Activated naive CD8-positive, alpha-beta T cell treated with anti-CD3 and anti-CD28 coated beads, Interleukin-2, amount 50 U/mL, for 16 hours (primary cell): ENCODE results near the gene TRIO.

ENCODE experiments used
- DNase-seq: peaks from one replicate; pipeline ENCODE4 v3.0.0-alpha.2; 2020; ENCODE audit warnings: low read depth, low spot score

TRIO gene

GRCh38 chr5:14208071-14209021 is 65.2 kb downstream of the TRIO start:
- DNase-seq = no peak

- no peak for DNase-seq
Measured at GRCh38 chr5:14209222-14209822, 66.2 kb downstream of the TRIO start.

GRCh38 chr5:14209836-14210235 is 66.7 kb downstream of the TRIO start:
- DNase-seq = no peak

- DNase-seq = no peak
Measured at GRCh38 chr5:14210729-14211128, 67.6 kb downstream of the TRIO start.

GRCh38 chr5:14211818-14212803 is 69.0 kb downstream of the TRIO start:
- no peak for DNase-seq

- no peak for DNase-seq
Measured at GRCh38 chr5:14212838-14213237, 69.7 kb downstream of the TRIO start.

GRCh38 chr5:14213253-14213652 is 70.1 kb downstream of the TRIO start:
- DNase-seq = no peak

- no peak for DNase-seq
Measured at GRCh38 chr5:14213813-14214585, 70.9 kb downstream of the TRIO start.

GRCh38 chr5:14215901-14216300 is 72.8 kb downstream of the TRIO start:
- DNase-seq = no peak

- no peak for DNase-seq
Measured at GRCh38 chr5:14216372-14216771, 73.2 kb downstream of the TRIO start.

- no peak for DNase-seq
Measured at GRCh38 chr5:14216902-14217301, 73.8 kb downstream of the TRIO start.

GRCh38 chr5:14217587-14217986 is 74.4 kb downstream of the TRIO start:
- no peak for DNase-seq

- no peak for DNase-seq
Measured at GRCh38 chr5:14218011-14218410, 74.9 kb downstream of the TRIO start.

- DNase-seq = no peak
Measured at GRCh38 chr5:14218480-14218879, 75.3 kb downstream of the TRIO start.

- DNase-seq = no peak
Measured at GRCh38 chr5:14218897-14219573, 75.9 kb downstream of the TRIO start.

- DNase-seq = no peak
Measured at GRCh38 chr5:14219800-14220512, 76.8 kb downstream of the TRIO start.

- no peak for DNase-seq
Measured at GRCh38 chr5:14220642-14221041, 77.5 kb downstream of the TRIO start.

- DNase-seq = no peak
Measured at GRCh38 chr5:14221732-14222131, 78.6 kb downstream of the TRIO start.

- no peak for DNase-seq
Measured at GRCh38 chr5:14222206-14222605, 79.1 kb downstream of the TRIO start.

- no peak for DNase-seq
Measured at GRCh38 chr5:14223372-14223771, 80.2 kb downstream of the TRIO start.
